H1 (cell line): ENCODE data around the gene NPBWR2. TPM values are rescaled to one million over a fixed set of nuclear protein-coding genes. Genes with fewer than 3 reads are reported as not detected.

Experiments used
- CTCF ChIA-PET: fragments of 300-600 bp; sonication (Branson Sonifier 250); formaldehyde crosslinking; loops from one replicate; lab custom pipeline; 2021; ENCODE audit not compliant: partially characterized antibody; lab: Charles Lee
- POLR2A ChIA-PET: fragments of 300-600 bp; sonication (Branson Sonifier 250); formaldehyde crosslinking; loops from one replicate; lab custom pipeline; 2021; ENCODE audit warnings: inconsistent platforms; ENCODE audit not compliant: partially characterized antibody; lab: Charles Lee
- DNase-seq, 2 experiments: peaks; one replicate each; pipeline versions ENCODE4 v3.0.0 to v3.0.0-alpha.2; 2010 to 2022; ENCODE audit warnings: low spot score in 2 of 2, low read depth in 1 of 2, mixed read lengths in 1 of 2
- FAIRE-seq: peaks from 2 replicates; lab custom pipeline; 2011; peaks lifted over from hg19 to GRCh38; lab: Jason Lieb, UNC
- H2AFZ ChIP-seq: 2 replicates; pipeline ENCODE4 v1.8.1; 2012; ENCODE audit warnings: low read length, inconsistent platforms
- H2AK5ac ChIP-seq: 2 replicates; pipeline ENCODE4 v1.6.1; 2013; ENCODE audit warnings: low read depth, low read length
- H2BK120ac ChIP-seq: replicated peaks from 2 replicates; pipeline ENCODE3; 2013; ENCODE audit warnings: low read depth, low read length, inconsistent platforms
- H2BK12ac ChIP-seq: 2 replicates; pipeline ENCODE4 v1.6.1; 2013; ENCODE audit warnings: low read depth, low read length
- H2BK15ac ChIP-seq: 2 replicates; pipeline ENCODE4 v1.6.1; 2013; ENCODE audit warnings: low read length
- H2BK20ac ChIP-seq: 2 replicates; pipeline ENCODE4 v1.6.1; 2013; ENCODE audit warnings: low read length
- H2BK5ac ChIP-seq: 2 replicates; pipeline ENCODE4 v1.6.1; 2013; ENCODE audit warnings: low read depth, low read length
- H3K14ac ChIP-seq: 2 replicates; pipeline ENCODE4 v1.6.1; 2013; ENCODE audit warnings: inconsistent platforms; ENCODE audit not compliant: insufficient read length
- H3K18ac ChIP-seq: 2 replicates; pipeline ENCODE4 v1.6.1; 2013; ENCODE audit warnings: low read length; ENCODE audit errors: extremely low read depth
- H3K23ac ChIP-seq: 2 replicates; pipeline ENCODE4 v1.6.1; 2013; ENCODE audit warnings: inconsistent platforms; ENCODE audit not compliant: insufficient read length
- H3K23me2 ChIP-seq: 2 replicates; pipeline ENCODE4 v1.6.1; 2013; ENCODE audit warnings: low read depth, low read length
- H3K27ac ChIP-seq: 2 replicates; pipeline ENCODE4 v1.6.1; 2011; ENCODE audit warnings: low read depth, low read length, inconsistent platforms
- H3K27me3 ChIP-seq, 4 experiments: replicated peaks in 1 of 4; 1 replicate in 1 of 4; 2 replicates in 3 of 4; pipeline versions ENCODE4 v1.6.1 to v1.8.1; 2011 to 2013; ENCODE audit warnings: low read length in 3 of 4, mild to moderate bottlenecking in 3 of 4, inconsistent platforms in 2 of 4, mixed read lengths in 2 of 4, moderate library complexity in 1 of 4; ENCODE audit not compliant: control insufficient read depth in 3 of 4, insufficient read depth in 3 of 4; ENCODE audit errors: extremely low read depth in 1 of 4
- H3K36me3 ChIP-seq, 4 experiments: 2 replicates each; pipeline versions ENCODE4 v1.6.1 to v1.8.1; 2011 to 2013; ENCODE audit warnings: mild to moderate bottlenecking in 4 of 4, low read length in 3 of 4, moderate library complexity in 2 of 4, control low read depth in 1 of 4, inconsistent platforms in 1 of 4; ENCODE audit not compliant: insufficient read depth in 4 of 4, control insufficient read depth in 2 of 4
- H3K4ac ChIP-seq: replicated peaks from 2 replicates; pipeline ENCODE3; 2013; ENCODE audit warnings: low read length, low read depth, mixed read lengths, inconsistent platforms; ENCODE audit not compliant: insufficient read length
- H3K4me1 ChIP-seq, 4 experiments: replicated peaks in 1 of 4; 1 replicate in 1 of 4; 2 replicates in 3 of 4; pipeline versions ENCODE4 v1.6.1 to v1.8.1; 2011 to 2013; ENCODE audit warnings: low read length in 3 of 4, inconsistent platforms in 2 of 4, mixed read lengths in 1 of 4; ENCODE audit not compliant: insufficient read depth in 4 of 4, control insufficient read depth in 3 of 4
- H3K4me2 ChIP-seq, 2 experiments: 2 replicates each; pipeline versions ENCODE4 v1.6.1 to v1.8.1; 2011 to 2013; ENCODE audit warnings: low read depth in 2 of 2, low read length in 2 of 2, control low read depth in 1 of 2, inconsistent platforms in 1 of 2, mild to moderate bottlenecking in 1 of 2; ENCODE audit not compliant: insufficient read depth in 1 of 2
- H3K4me3 ChIP-seq, 4 experiments: fragments of 200-600, 300-600 bp in 1 of 4; sonication (generic), shearing (Covaris generic), sonication (Bioruptor Twin) in 1 of 4; 2 replicates each; pipeline versions ENCODE4 v1.5.1 to v1.8.1; 2011 to 2016; ENCODE audit warnings: low read length in 4 of 4, low read depth in 3 of 4, control low read depth in 2 of 4, inconsistent platforms in 2 of 4, mild to moderate bottlenecking in 2 of 4, mixed read lengths in 1 of 4, moderate library complexity in 1 of 4; ENCODE audit not compliant: insufficient read depth in 2 of 4; ENCODE audit errors: extremely low read depth in 1 of 4
- H3K56ac ChIP-seq: replicated peaks from 2 replicates; pipeline ENCODE3; 2013; ENCODE audit warnings: low read depth, mild to moderate bottlenecking, mixed read lengths, low read length, inconsistent platforms; ENCODE audit not compliant: insufficient read length
- H3K79me1 ChIP-seq: 2 replicates; pipeline ENCODE4 v1.6.1; 2013; ENCODE audit warnings: low read depth, low read length, control low read depth
- H3K79me2 ChIP-seq, 2 experiments: 2 replicates each; pipeline versions ENCODE4 v1.6.1 to v1.8.1; 2012 to 2013; ENCODE audit warnings: low read length in 2 of 2, mild to moderate bottlenecking in 2 of 2, inconsistent platforms in 1 of 2; ENCODE audit not compliant: insufficient read depth in 2 of 2, control insufficient read depth in 1 of 2
- H3K9ac ChIP-seq, 4 experiments: replicated peaks in 1 of 4; 1 replicate in 1 of 4; 2 replicates in 3 of 4; pipeline versions ENCODE4 v1.6.1 to v1.8.1; 2011 to 2013; ENCODE audit warnings: low read depth in 3 of 4, low read length in 3 of 4, control low read depth in 2 of 4, mild to moderate bottlenecking in 2 of 4, moderate library complexity in 2 of 4, inconsistent platforms in 1 of 4; ENCODE audit errors: extremely low read depth in 1 of 4
- H3K9me3 ChIP-seq, 2 experiments: 2 replicates each; pipeline versions ENCODE4 v1.6.1 to v1.8.1; 2012 to 2013; ENCODE audit warnings: mild to moderate bottlenecking in 2 of 2, moderate library complexity in 2 of 2, control low read depth in 1 of 2, inconsistent platforms in 1 of 2, low read depth in 1 of 2, low read length in 1 of 2, mixed read lengths in 1 of 2; ENCODE audit not compliant: insufficient read depth in 2 of 2
- H4K20me1 ChIP-seq, 2 experiments: replicated peaks in 1 of 2; 2 replicates each; pipeline versions ENCODE3 to v1.8.1; 2011 to 2013; ENCODE audit warnings: inconsistent platforms in 2 of 2, low read length in 2 of 2, mild to moderate bottlenecking in 1 of 2; ENCODE audit not compliant: insufficient read depth in 2 of 2, control insufficient read depth in 1 of 2
- H4K5ac ChIP-seq: 2 replicates; pipeline ENCODE4 v1.6.1; 2013; ENCODE audit warnings: low read length, low read depth, mixed read lengths, inconsistent platforms; ENCODE audit not compliant: insufficient read length
- H4K8ac ChIP-seq: 2 replicates; pipeline ENCODE4 v1.8.0; 2013; ENCODE audit warnings: mild to moderate bottlenecking, moderate library complexity, low read length, inconsistent platforms; ENCODE audit not compliant: insufficient read depth; ENCODE audit errors: extremely low read depth
- H4K91ac ChIP-seq: replicated peaks from 2 replicates; pipeline ENCODE3; 2013; ENCODE audit warnings: low read length, mixed read lengths, inconsistent platforms; ENCODE audit not compliant: insufficient read length
- ASH2L ChIP-seq: fragments of 200-600, 300-600 bp; sonication (generic); IDR thresholded peaks from one replicate; pipeline ENCODE4 v1.7.1; 2017; ENCODE audit warnings: low read length
- CBX8 ChIP-seq: fragments of 300-800, 300-1000 bp; sonication (generic); IDR thresholded peaks from 2 replicates; pipeline ENCODE4 v1.7.1; 2016; ENCODE audit warnings: low read depth, low read length, borderline replicate concordance
- KDM4A ChIP-seq: IDR thresholded peaks from one replicate; pipeline ENCODE4 v1.7.1; 2012; ENCODE audit warnings: low read depth, mild to moderate bottlenecking, moderate library complexity, low read length, inconsistent platforms; ENCODE audit not compliant: severe bottlenecking
- PHF8 ChIP-seq: fragments of 200-600 bp; sonication (generic); conservative IDR thresholded peaks from 2 replicates; pipeline ENCODE4 v1.7.1; 2012; ENCODE audit warnings: low read depth, mild to moderate bottlenecking, inconsistent platforms, low read length, moderate library complexity
- RFX5 ChIP-seq: IDR thresholded peaks from 2 replicates; pipeline ENCODE4 v1.6.1; 2011; ENCODE audit warnings: low read depth, low read length, improper control_type of control experiment, borderline replicate concordance
- SP1 ChIP-seq: IDR thresholded peaks from 2 replicates; pipeline ENCODE4 v1.6.1; 2011; ENCODE audit warnings: low read depth, low read length
- WGBS, 2 experiments: shearing (Covaris generic) in 1 of 2; methylation state at CpG; one replicate each; pipeline versions ENCODE4 v1.1.6 to v1.1.7; 2013 to 2015; ENCODE audit warnings: low lambda C conversion rate in 2 of 2, mixed read lengths in 2 of 2, inconsistent platforms in 1 of 2, low coverage in 1 of 2, missing lambda C conversion rate in 1 of 2; ENCODE audit not compliant: insufficient replicate concordance in 2 of 2, insufficient coverage in 1 of 2, insufficient read length in 1 of 2; ENCODE audit errors: extremely low coverage in 1 of 2, missing lambda C conversion rate in 1 of 2; 5-methylcytosine and 5-hydroxymethylcytosine counted together
- polyA plus RNA-seq, 7 experiments: library from polyadenylated mRNA; depleted of rRNA in 3 of 7; stranded (reverse) in 5 of 7; unstranded in 2 of 7; fragments of >200 nt in 5 of 7; fragments of 200-250 nt in 2 of 7; gene quantifications; 1 replicate in 5 of 7; 2 replicates in 1 of 7; 4 replicates in 1 of 7; pipeline versions ENCODE4 v1.2.1 to v1.2.3, GENCODE V29; 2011 to 2013; ENCODE audit warnings: missing spikeins in 2 of 7, mixed read lengths in 2 of 7
- total RNA-seq: library from RNA; stranded (reverse); fragmentation: NEBNext Ultra II Directional; extraction: Animal tissue kit (Norgen Biotek cat#: 25700); gene quantifications from 2 replicates; pipeline ENCODE4 v1.2.1, GENCODE V29; 2021

NPBWR2 gene
- total and polyA plus RNA-seq, 2 of the 8 experiments (the other 6 are each of a cell fraction or from before 2014, with no cell fraction given), result not detected

DNA sequence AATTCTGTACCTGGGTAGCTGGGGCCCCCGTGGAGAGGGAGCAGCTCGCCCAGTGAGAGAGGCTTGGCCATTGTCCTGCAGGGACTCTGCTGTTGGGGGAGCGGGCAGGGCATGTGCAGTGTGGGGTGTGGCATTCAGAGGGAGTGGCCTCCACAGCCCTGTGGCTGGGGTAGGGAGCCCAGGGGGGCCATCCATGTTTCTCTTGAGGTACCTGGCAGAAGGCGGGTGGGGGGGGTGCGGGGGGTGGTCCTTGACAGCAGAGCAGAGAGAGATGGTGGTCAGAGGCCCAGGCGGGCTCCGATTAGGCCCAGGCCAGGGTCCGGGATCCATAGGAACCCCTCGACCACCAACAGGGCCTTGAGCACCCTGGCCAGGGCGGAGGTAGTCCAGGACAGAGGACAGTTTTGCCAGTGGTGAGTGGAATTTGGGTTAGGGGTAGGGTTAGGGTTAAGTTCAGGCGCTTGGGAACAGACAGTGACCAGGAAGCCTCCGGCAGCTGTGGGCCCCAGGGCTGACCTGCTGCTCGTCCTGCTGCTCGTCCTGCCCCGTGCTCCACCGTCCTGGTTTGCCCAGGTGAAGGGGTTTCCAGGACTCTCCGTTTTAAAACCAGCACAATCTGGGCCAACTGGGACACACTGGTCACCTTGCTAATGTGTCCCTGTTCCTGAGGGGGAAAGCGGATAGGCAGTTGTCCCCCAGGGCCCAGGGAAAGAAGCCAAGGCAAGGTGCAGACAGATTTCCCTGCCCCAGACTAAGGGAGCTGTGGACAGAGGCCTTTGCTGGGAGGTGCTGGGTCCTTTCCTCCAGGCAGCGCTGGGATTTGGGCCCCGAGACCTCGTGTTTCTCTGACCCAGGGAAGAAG is 32.1 kb upstream of the NPBWR2 start:
- FAIRE-seq, result no peak
- H3K27ac ChIP-seq, result no peak overlapping the region
- WGBS, 2 experiments, result 89% methylated on average over 20 of the region's 21 CpGs; no CpG with 5 or more reads in 1 of the 2 experiments

More for the DNA sequence above, 32.1 kb upstream of the NPBWR2 start:
- H4K20me1 ChIP-seq, result no peaks in the 10 kb centered on the region
- H2AFZ ChIP-seq, result no peak overlapping the region
- H2BK12ac ChIP-seq, result no peak overlapping the region
- no peak overlapping the region for H3K9ac ChIP-seq
- H3K4me2 ChIP-seq, result no peak overlapping the region
- H3K4me3 ChIP-seq, result no peak overlapping the region
- H3K4me1 ChIP-seq, result peaks cover 0 to 9% (median 5%) of the 10 kb centered on the region in 4 experiments; a peak in 5 of 7 replicates
- H3K23ac ChIP-seq, result no peak overlapping the region
- no peak overlapping the region; the same call in 1 of the 2 replicates for H4K8ac ChIP-seq
- H3K79me1 ChIP-seq, result no peaks in the 10 kb centered on the region
- ChIA-PET POLR2A (interaction anchor here (2.0 to 2.2 kb wide), 2 partner anchors 8 to 17 kb away, joined by 4 to 5 read pairs; no protein-coding TSS in a partner anchor), CTCF (interaction anchor here (0.9 to 2.0 kb wide), 6 partner anchors 19 to 101 kb away, joined by 3 to 7 read pairs (median 4); no protein-coding TSS in a partner anchor)
- no peak overlapping the region for H2BK15ac ChIP-seq
- H2AK5ac ChIP-seq, result no peak overlapping the region
- H2BK5ac ChIP-seq, result no peak overlapping the region
- no peak overlapping the region for H3K56ac ChIP-seq
- no peak overlapping the region for H3K4ac ChIP-seq
- no peaks in the 10 kb centered on the region for H3K23me2 ChIP-seq
- H4K91ac ChIP-seq, result no peak overlapping the region
- no peaks in the 10 kb centered on the region for H3K27me3 ChIP-seq
- no peak overlapping the region for H2BK120ac ChIP-seq
- H3K14ac ChIP-seq, result no peak overlapping the region
- H3K9me3 ChIP-seq, result peaks cover 4 to 5% of the 10 kb centered on the region in 2 experiments
- H4K5ac ChIP-seq, result no peak overlapping the region
- H3K36me3 ChIP-seq, result no peaks in the 10 kb centered on the region
- DNase-seq, result peak in 1 of 2 experiments; percentile 42
- H3K18ac ChIP-seq, result no peak overlapping the region
- H2BK20ac ChIP-seq, result no peak overlapping the region
- no peaks in the 10 kb centered on the region for H3K79me2 ChIP-seq
- no peak for TF ChIP-seq KDM4A
- no peak for TF ChIP-seq ASH2L
- no peak for TF ChIP-seq PHF8
- no peak for TF ChIP-seq CBX8
- no peak for TF ChIP-seq RFX5
- TF ChIP-seq SP1, result no peak
